Vagina (tissue), 2 donors: ENCODE data around the gene COL24A1.

Experiments used
- CTCF ChIP-seq, 3 experiments: fragments of 450-650 bp in 2 of 3; fragments of 200-600 bp in 1 of 3; sonication (generic) in 1 of 3; IDR thresholded peaks; one replicate each; pipeline ENCODE4 v1.5.1; 2017 to 2019; ENCODE audit warnings: antibody characterized with exemption in 3 of 3, mild to moderate bottlenecking in 2 of 3, moderate library complexity in 2 of 3
- POLR2A ChIP-seq, 2 donors: fragments of 450-650 bp; IDR thresholded peaks; one replicate each; pipeline ENCODE4 v1.6.1; 2017; ENCODE audit warnings: antibody characterized with exemption in 2 of 2, mild to moderate bottlenecking in 2 of 2, moderate library complexity in 2 of 2

DNA sequence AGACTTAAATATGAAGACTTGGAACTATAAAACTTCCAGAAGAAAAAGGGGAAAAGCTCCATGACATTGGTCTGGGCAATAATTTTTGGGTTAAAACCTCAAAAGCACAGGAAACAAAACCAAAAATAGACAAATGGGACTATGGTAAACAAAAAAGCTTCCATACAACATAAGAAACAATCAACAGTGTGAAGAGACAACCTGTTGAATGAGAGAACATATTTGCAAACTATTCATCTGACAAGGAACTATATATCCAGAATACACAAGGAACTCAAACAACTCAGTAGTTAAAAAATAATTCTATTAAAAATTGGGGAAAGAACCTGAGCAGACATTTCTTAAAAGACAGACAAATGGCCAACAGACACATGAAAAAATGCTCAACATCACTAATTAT, 255.7 kb downstream of the COL24A1 start:
- TF ChIP-seq CTCF (IDR thresholded peaks at IDR 0.05): no peak
- TF ChIP-seq POLR2A (IDR thresholded peaks at IDR 0.05): no peak
